NCI-H1694 (cell line): ENCODE data around the gene CTIF.

Source experiments
- DNase-seq: peaks from one replicate; lab custom pipeline; 2025; lab: John Stamatoyannopoulos, UW

The CTIF gene

GRCh38 chr18:48902023-48902855 lies 363.4 kb downstream of the CTIF start:
- peak; percentile 32 for DNase-seq

DNA sequence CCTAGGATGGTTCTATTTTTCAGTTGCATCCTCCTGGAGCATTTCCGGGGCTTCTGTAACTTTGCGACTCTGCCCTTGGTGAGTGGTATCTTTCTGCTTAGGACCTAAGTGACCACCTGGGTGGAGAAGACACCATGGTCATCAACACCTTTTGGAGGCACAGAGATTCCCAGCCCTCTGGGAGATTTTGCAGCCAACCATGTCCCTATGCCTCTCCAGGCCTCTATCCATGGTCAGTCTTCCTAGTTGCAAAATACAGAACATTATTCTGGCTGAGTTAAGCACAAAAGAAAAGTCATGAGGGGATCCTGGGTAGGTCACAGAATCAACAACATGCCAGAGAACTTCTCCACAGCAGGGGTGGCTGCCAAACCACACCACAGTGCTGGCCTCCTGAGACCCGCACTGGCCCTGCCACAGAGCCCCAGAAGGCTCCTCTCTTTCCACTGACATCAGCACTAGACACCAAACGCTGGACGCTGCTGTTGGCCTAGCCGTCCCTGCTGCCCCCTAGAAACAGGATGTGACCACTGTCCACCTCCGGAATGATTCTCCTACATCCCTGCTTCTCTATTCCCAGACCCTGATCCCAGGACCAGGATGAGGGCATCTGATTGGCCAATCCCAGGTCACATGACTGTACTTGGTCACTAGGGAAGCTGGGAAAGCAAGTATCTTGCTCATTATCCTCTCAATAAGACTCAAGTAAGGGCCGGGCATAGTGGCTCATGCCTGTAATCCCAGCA lies 364.2 kb downstream of the CTIF start:
- DNase-seq: no peak

- DNase-seq: no peak
Measured at GRCh38 chr18:48904091-48904490, 365.3 kb downstream of the CTIF start.

DNA sequence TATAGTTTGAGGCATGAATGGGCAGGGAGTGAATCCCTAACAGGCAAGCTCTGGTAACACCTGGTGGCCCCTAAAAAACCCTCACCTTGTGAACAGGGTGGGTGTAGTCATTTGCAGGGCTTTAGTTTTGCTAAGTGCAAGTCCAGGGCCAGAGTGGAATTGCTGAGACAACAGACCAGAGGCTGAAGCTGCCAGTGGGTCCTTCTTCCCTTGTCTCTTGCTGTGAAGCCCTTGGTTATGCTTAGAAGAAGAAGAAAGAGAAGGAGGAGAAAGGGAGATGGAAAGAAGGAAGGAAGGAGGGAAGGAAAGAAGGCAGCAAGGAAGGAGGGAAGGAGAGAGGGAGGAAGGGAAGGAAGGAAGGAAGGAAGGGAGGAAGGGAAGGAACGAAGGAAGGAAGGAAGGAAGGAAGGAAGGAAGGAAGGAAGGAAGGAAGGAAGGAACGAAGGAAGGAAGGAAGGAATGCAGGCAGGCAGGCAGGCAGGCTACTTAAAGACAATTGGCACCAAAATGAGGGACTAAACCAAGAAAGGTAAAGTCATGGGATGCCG lies 366.1 kb downstream of the CTIF start:
- no peak for DNase-seq

DNA sequence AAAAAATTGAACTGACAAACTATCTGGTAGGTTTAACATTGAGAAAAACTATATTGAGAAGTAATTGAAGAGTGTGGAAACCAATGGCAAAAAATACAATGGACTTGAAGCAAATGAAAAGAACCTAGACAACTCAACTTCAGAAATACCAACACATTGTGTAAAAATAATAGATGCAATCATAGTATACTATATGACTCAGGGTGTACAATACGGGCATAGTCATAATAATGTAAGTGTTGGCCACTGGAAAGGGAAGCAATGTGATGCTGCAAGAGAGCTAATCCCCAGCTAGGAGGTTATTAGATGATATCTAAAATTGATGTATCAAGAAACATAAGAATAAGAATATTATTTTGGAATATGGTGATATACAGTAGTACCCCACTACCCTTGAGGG lies 366.7 kb downstream of the CTIF start:
- DNase-seq: no peak

DNA sequence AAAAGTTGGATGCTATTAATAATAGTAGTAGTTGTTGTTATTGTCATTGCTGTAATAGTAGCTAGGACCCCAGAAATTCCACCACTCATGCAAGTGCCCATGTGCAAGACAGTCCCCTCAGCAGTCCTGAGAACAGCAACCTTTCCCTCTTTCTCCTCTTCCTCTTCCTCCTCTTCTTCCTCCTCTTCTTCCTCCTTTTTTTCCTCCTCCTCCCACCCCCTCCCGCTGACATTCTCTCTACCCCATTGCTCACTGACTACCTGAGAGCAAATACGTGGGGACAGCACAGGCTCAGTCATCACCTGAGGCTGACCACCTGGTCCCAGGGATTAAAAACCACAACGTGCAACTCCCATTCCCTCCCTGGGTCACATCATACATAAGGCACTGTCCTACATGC lies 370.1 kb downstream of the CTIF start:
- no peak for DNase-seq

DNA sequence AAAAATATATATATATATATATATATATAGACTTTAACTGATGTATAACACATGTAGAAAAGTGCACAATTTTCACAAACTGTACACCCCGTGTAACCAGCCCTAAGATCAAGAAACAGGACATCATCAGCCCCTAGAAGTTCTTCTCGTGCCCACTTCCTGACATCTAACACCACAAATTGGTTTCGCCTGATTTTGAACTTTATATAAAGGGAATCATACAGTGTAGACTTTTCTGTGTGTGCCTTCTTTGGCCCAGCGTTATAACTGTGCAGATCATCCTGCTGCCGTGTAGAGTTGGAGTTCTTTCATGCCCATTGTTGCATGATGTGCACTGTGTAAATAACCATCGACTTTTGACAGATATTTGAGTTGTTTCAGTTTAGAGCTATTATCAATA lies 370.9 kb downstream of the CTIF start:
- DNase-seq: no peak

- DNase-seq: no peak
Measured at GRCh38 chr18:48910972-48911545, 372.2 kb downstream of the CTIF start.
